GM19240 (cell line): ENCODE data around the gene ZNF569.
"Not testable (repeated sequence)": the region's sequence is repeated elsewhere in the genome, so short reads cannot be mapped to it uniquely, and the experiment has no call there.

Source experiments
- DNase-seq: peaks from one replicate; pipeline ENCODE4 v3.0.0; 2011; ENCODE audit warnings: low spot score; ENCODE audit not compliant: insufficient read length

Gene ZNF569

GRCh38 chr19:37403403-37403802 lies 63.8 kb downstream of the ZNF569 start:
- no peak for DNase-seq

- no peak for DNase-seq
These were observed 66.2 kb downstream of the ZNF569 start for GRCh38 chr19:37401078-37401477.

DNA sequence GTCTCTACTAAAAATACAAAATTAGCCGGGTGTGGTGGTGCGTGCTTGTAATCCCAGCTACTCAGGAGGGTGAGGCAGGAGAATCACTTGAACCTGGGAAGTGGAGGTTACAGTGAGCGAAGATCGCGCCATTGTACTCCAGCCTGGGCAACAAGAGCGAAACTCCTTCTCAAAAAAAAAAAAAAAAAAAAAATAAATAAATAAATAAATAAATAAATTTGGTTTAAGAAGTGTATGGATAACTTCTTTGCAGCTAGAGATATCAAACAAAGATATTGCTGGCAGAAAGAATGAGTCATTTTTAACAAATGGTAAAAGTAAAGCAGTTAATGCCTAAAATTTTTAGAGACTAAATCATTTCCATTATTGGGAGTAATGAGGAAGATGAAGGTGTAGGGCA lies 75.8 kb downstream of the ZNF569 start:
- DNase-seq, result not testable (repeated sequence)

DNA sequence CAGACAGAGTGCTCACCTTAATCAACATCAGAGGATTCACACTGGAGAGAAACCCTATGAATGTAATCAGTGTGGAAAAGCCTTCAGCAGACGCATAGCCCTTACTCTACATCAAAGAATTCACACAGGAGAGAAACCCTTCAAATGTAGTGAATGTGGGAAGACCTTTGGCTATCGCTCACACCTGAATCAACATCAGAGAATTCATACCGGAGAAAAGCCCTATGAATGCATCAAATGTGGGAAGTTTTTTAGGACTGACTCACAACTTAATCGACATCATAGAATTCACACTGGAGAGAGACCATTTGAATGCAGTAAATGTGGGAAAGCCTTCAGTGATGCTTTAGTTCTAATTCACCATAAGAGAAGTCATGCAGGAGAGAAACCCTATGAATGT lies 78.0 kb downstream of the ZNF569 start:
- DNase-seq, result no peak

GRCh38 chr19:37370880-37371661 lies 96.2 kb downstream of the ZNF569 start, which contains the start of gene ZNF527:
TSS of gene ZNF527 (plus strand) at chr19:37371099. CDS start at chr19:37374199, 3,100 bp downstream.
- DNase-seq, result peak; percentile 91

DNA sequence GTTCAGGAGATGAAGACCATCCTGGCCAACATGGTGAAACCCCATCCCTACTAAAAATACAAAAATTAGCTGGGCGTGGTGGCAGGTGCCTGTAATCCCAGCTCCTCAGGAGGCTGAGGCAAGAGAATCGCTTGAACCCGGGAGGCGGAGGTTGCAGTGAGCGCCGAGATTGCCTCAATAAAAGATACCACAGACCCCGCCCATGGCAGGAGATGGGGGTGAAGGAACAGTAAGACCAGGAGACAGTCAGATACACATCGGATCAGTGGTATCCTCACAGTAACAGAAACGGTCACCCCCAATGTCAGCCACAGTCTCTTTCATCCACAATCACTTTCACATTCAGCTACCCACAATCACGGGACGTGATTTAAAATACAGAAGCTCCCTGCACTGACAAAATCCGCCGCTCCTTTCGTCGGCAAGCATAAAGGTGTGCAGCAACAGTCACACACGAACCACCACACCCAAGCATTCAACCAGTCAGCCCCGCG lies 96.8 kb downstream of the ZNF569 start:
- not testable (repeated sequence) for DNase-seq

DNA sequence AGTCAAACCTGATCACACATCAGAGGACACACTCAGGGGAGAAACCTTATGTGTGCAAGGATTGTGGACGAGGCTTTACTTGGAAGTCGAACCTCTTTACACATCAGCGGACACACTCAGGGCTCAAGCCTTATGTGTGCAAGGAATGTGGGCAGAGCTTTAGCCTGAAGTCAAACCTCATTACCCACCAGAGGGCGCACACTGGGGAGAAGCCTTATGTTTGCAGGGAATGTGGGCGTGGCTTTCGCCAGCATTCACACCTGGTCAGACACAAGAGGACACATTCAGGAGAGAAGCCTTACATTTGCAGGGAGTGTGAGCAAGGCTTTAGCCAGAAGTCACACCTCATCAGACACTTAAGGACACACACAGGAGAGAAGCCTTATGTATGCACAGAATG lies 104.5 kb downstream of the ZNF569 start:
- DNase-seq, result no peak

GRCh38 chr19:37361994-37362393 lies 105.2 kb downstream of the ZNF569 start:
- no peak for DNase-seq
